ENCODE measurements around the gene OR2A5. TPM values are rescaled to one million over a fixed set of nuclear protein-coding genes. Genes with fewer than 3 reads are reported as not detected.
A peak's percentile ranks its signal among the peaks of the same experiment; 100 is the strongest.

The OR2A5 gene
- total RNA-seq, 4 donors from 2014 or later: not detected

- no peaks in the 10 kb centered on the region for H3K4me1 ChIP-seq
- no peaks in the 10 kb centered on the region for H3K9me3 ChIP-seq
- no peak for DNase-seq (ENCODE audit: low spot score in 2 of 2)
- H3K27me3 ChIP-seq: no peaks in the 10 kb centered on the region
- H3K36me3 ChIP-seq: no peaks in the 10 kb centered on the region
- TF ChIP-seq, protein P1, sequence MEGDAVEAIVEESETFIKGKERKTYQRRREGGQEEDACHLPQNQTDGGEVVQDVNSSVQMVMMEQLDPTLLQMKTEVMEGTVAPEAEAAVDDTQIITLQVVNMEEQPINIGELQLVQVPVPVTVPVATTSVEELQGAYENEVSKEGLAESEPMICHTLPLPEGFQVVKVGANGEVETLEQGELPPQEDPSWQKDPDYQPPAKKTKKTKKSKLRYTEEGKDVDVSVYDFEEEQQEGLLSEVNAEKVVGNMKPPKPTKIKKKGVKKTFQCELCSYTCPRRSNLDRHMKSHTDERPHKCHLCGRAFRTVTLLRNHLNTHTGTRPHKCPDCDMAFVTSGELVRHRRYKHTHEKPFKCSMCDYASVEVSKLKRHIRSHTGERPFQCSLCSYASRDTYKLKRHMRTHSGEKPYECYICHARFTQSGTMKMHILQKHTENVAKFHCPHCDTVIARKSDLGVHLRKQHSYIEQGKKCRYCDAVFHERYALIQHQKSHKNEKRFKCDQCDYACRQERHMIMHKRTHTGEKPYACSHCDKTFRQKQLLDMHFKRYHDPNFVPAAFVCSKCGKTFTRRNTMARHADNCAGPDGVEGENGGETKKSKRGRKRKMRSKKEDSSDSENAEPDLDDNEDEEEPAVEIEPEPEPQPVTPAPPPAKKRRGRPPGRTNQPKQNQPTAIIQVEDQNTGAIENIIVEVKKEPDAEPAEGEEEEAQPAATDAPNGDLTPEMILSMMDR (IDR thresholded peaks at IDR 0.05): no peak
- H3K27ac ChIP-seq: no peak overlapping the region
- WGBS, 2 donors: 55 to 59% methylated on average over 4 of the region's 4 CpGs
- H3K4me3 ChIP-seq: no peak overlapping the region
Observed at GRCh38 chr7:144026203-144026883, 22.4 kb upstream of the OR2A5 start.

DNA sequence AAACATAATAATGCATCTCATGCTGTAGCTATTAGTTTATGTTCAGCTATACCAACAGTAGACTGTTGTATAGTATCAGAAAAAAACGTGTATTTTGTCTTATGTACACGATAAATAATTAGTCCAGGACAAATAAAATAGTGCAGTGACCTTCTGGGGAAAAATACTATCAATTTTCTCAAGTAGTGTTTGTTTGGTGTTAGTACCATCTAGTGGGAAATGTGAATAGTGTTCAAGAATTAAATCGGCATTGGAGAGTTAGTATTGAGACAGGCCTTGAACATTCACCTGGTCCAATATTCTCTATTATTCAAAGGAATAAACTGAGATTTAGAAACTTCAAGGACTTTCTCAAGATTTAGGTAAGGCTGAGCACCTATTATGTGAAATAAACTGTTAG, 21.7 kb upstream of the OR2A5 start:
- no peak for DNase-seq (ENCODE audit: low spot score in 2 of 2)
- no peak overlapping the region for H3K4me3 ChIP-seq
- TF ChIP-seq POLR2A (IDR thresholded peaks at IDR 0.05): no peak
- TF ChIP-seq, protein P1 (IDR thresholded peaks at IDR 0.05): peak; percentile 19 to 50 (median 37)
- no peaks in the 10 kb centered on the region for H3K27me3 ChIP-seq
- WGBS, 2 donors: 3 to 6% methylated on average over 3 of the region's 3 CpGs
- no peaks in the 10 kb centered on the region for H3K4me1 ChIP-seq
- no peaks in the 10 kb centered on the region for H3K36me3 ChIP-seq
- no peaks in the 10 kb centered on the region for H3K9me3 ChIP-seq
- no peak overlapping the region for H3K27ac ChIP-seq

- Histone ChIP-seq H3K36me3 (no peaks in the 10 kb centered on the region), H3K9me3 (no peaks in the 10 kb centered on the region), H3K27ac (no peak overlapping the region), H3K4me1 (no peaks in the 10 kb centered on the region), H3K4me3 (no peak overlapping the region), H3K27me3 (no peaks in the 10 kb centered on the region)
- 60 to 65% methylated on average over 1 of the region's 1 CpG for WGBS, 2 donors
- DNase-seq (ENCODE audit: low spot score in 2 of 2): no peak
- TF ChIP-seq EP300 (IDR thresholded peaks at IDR 0.05) (no peak), POLR2A (IDR thresholded peaks at IDR 0.05) (no peak)
- TF ChIP-seq, protein P1 (IDR thresholded peaks at IDR 0.05): no peak
Observed at GRCh38 chr7:144027974-144028373, 20.8 kb upstream of the OR2A5 start.

DNA sequence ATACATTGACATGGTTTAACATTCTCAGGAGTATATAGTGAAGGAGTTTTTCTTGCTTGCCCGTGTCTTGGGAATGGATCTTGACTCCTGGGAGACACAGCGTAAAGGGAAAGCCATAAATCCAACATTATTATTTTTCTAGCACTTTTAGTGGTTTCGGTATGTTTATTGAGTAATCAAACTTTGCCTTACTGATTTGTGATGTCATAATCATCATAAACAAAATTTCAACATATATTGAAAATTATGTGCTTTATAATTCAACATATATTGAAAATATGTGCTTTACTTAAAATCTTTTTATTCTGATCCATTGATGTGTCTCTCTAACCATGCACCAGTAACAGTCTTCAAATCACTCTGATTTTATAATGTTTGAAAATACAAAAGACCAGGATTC, 20.2 kb upstream of the OR2A5 start:
- no peak overlapping the region for H3K27ac ChIP-seq
- no peak for DNase-seq (ENCODE audit: low spot score in 2 of 2)
- TF ChIP-seq EP300 (IDR thresholded peaks at IDR 0.05) (no peak), POLR2A (IDR thresholded peaks at IDR 0.05) (no peak)
- TF ChIP-seq, protein P1 (IDR thresholded peaks at IDR 0.05): no peak
- no peaks in the 10 kb centered on the region for H3K36me3 ChIP-seq
- 82 to 90% methylated on average over 3 of the region's 3 CpGs for WGBS, 2 donors
- no peaks in the 10 kb centered on the region for H3K27me3 ChIP-seq
- no peaks in the 10 kb centered on the region for H3K9me3 ChIP-seq
- H3K4me3 ChIP-seq: no peak overlapping the region
- peaks cover 0 to 4% (median 0%) of the 10 kb centered on the region in 4 donors for H3K4me1 ChIP-seq

GRCh38 chr7:144032516-144032915, 16.2 kb upstream of the OR2A5 start:
- TF ChIP-seq POLR2A (IDR thresholded peaks at IDR 0.05) (no peak), EP300 (IDR thresholded peaks at IDR 0.05) (no peak)
- TF ChIP-seq, protein P1 (IDR thresholded peaks at IDR 0.05): no peak

More at GRCh38 chr7:144032516-144032915, 16.2 kb upstream of the OR2A5 start:
- Histone ChIP-seq H3K27me3 (no peaks in the 10 kb centered on the region), H3K4me1 (peaks cover 0 to 11% (median 0%) of the 10 kb centered on the region in 4 donors), H3K36me3 (no peaks in the 10 kb centered on the region), H3K9me3 (no peaks in the 10 kb centered on the region), H3K4me3 (no peak overlapping the region), H3K27ac (no peak overlapping the region)
- no peak for DNase-seq (ENCODE audit: low spot score in 2 of 2)
- 69 to 89% methylated on average over 5 of the region's 5 CpGs for WGBS, 2 donors

All from tibial nerve (tissue), 4 donors.